LNCAP (cell line): Measurements from ENCODE around the gene SHISAL1.

Experiments
- CTCF ChIP-seq: fragments of 450-650 bp; IDR thresholded peaks from 2 replicates; pipeline ENCODE4 v1.5.1; 2017; ENCODE audit warnings: mild to moderate bottlenecking

The SHISAL1 gene

GRCh38 chr22:44341431-44342346 is 28.9 kb upstream of the SHISAL1 start:
- no peak for TF ChIP-seq CTCF

- TF ChIP-seq CTCF, result no peak
Observed at GRCh38 chr22:44340271-44341239, 27.8 kb upstream of the SHISAL1 start.

- TF ChIP-seq CTCF, result no peak
Observed at GRCh38 chr22:44338906-44339305, 26.2 kb upstream of the SHISAL1 start.

GRCh38 chr22:44338177-44338810 is 25.5 kb upstream of the SHISAL1 start:
- no peak for TF ChIP-seq CTCF

GRCh38 chr22:44337678-44338004 is 24.9 kb upstream of the SHISAL1 start:
- no peak for TF ChIP-seq CTCF

GRCh38 chr22:44336962-44337677 is 24.4 kb upstream of the SHISAL1 start:
- TF ChIP-seq CTCF, result no peak
